Measurements from ENCODE around the gene METAP1D. TPM values are rescaled to one million over a fixed set of nuclear protein-coding genes. Genes with fewer than 3 reads are reported as not detected.

The METAP1D gene
- polyA plus RNA-seq, 1 of the 3 experiments (the other 2 are of a cell fraction): 10.3 TPM

- no peak overlapping the region for H3K9ac ChIP-seq
- H3K4me1 ChIP-seq (ENCODE audit: control insufficient read depth in 1 of 2, insufficient read depth in 2 of 2, low read depth in 1 of 2, low read length in 1 of 2): no peaks in the 10 kb centered on the region; a peak in 1 of 4 replicates
- WGBS (ENCODE audit: low lambda C conversion rate): 99% methylated on average over 3 of the region's 3 CpGs
- H4K20me1 ChIP-seq (ENCODE audit: insufficient read depth): no peaks in the 10 kb centered on the region
- CTCF ChIA-PET: no interaction called here
- H3K4me3 ChIP-seq (ENCODE audit: low read depth in 2 of 2, low read length in 1 of 2): no peak overlapping the region
- no peaks in the 10 kb centered on the region for H3K9me2 ChIP-seq
- H3K27ac ChIP-seq (ENCODE audit: low read depth in 2 of 2, low read length in 1 of 2): no peak overlapping the region
- peaks cover 14% of the 10 kb centered on the region for H3F3A ChIP-seq (replicated peaks; ENCODE audit: insufficient read depth)
- POLR2A ChIA-PET: no interaction called here
- DNase-seq: no peak
- H2AFZ ChIP-seq (ENCODE audit: low read depth): no peak overlapping the region
- no peak overlapping the region for H3K4me2 ChIP-seq
- H3K36me3 ChIP-seq (replicated peaks in 1 of 2; ENCODE audit: control insufficient read depth in 1 of 2, insufficient read depth in 2 of 2, low read length in 1 of 2): peaks cover 29 to 36% of the 10 kb centered on the region in 2 experiments
- no peaks in the 10 kb centered on the region for H3K9me3 ChIP-seq
- H3K27me3 ChIP-seq (ENCODE audit: insufficient read depth): no peaks in the 10 kb centered on the region
- TF ChIP-seq EP300 (IDR thresholded peaks at IDR 0.05; ENCODE audit: borderline replicate concordance in 1 of 2, low read depth in 1 of 2, low read length in 1 of 2) (no peak), ELF1 (IDR thresholded peaks at IDR 0.05) (no peak), GABPA (IDR thresholded peaks at IDR 0.05; ENCODE audit: low read depth) (no peak), REST (IDR thresholded peaks at IDR 0.05; ENCODE audit: low read depth, low read length) (no peak), CHD2 (IDR thresholded peaks at IDR 0.05; ENCODE audit: low read length, partially characterized antibody) (no peak), YY1 (IDR thresholded peaks at IDR 0.05; ENCODE audit: low read depth) (no peak), TAF1 (IDR thresholded peaks at IDR 0.05; ENCODE audit: borderline replicate concordance, low read depth, low read length) (no peak), POLR2AphosphoS5 (IDR thresholded peaks at IDR 0.05; ENCODE audit: low read depth, low read length) (no peak), USF2 (IDR thresholded peaks at IDR 0.05; ENCODE audit: borderline replicate concordance, low read depth, low read length) (no peak), USF1 (IDR thresholded peaks at IDR 0.05; ENCODE audit: borderline replicate concordance, low read depth) (no peak)
- peaks cover 7% of the 10 kb centered on the region for H3K79me2 ChIP-seq (ENCODE audit: insufficient read depth)
These were observed 34.1 kb upstream of the METAP1D start for GRCh38 chr2:171965661-171966060.

- Histone ChIP-seq H3K4me2 (no peak overlapping the region), H4K20me1 (ENCODE audit: insufficient read depth) (no peaks in the 10 kb centered on the region), H3K79me2 (ENCODE audit: insufficient read depth) (peaks cover under 1% of the 10 kb centered on the region), H3K27me3 (ENCODE audit: insufficient read depth) (no peaks in the 10 kb centered on the region), H3K9me2 (no peaks in the 10 kb centered on the region), H3F3A (replicated peaks; ENCODE audit: insufficient read depth) (peaks cover 14% of the 10 kb centered on the region), H3K9ac (no peak overlapping the region), H2AFZ (ENCODE audit: low read depth) (no peak overlapping the region), H3K36me3 (replicated peaks in 1 of 2; ENCODE audit: control insufficient read depth in 1 of 2, insufficient read depth in 2 of 2, low read length in 1 of 2) (peaks cover 29 to 36% of the 10 kb centered on the region in 2 experiments), H3K27ac (ENCODE audit: low read depth in 2 of 2, low read length in 1 of 2) (no peak overlapping the region), H3K9me3 (no peaks in the 10 kb centered on the region), H3K4me3 (ENCODE audit: low read depth in 2 of 2, low read length in 1 of 2) (no peak overlapping the region), H3K4me1 (ENCODE audit: control insufficient read depth in 1 of 2, insufficient read depth in 2 of 2, low read depth in 1 of 2, low read length in 1 of 2) (no peaks in the 10 kb centered on the region; a peak in 1 of 4 replicates)
- TF ChIP-seq YY1 (IDR thresholded peaks at IDR 0.05; ENCODE audit: low read depth) (no peak), CHD2 (IDR thresholded peaks at IDR 0.05; ENCODE audit: low read length, partially characterized antibody) (no peak), MEF2A (IDR thresholded peaks at IDR 0.05; ENCODE audit: borderline replicate concordance, low read depth) (no peak)
- CTCF ChIA-PET: interaction anchor here (0.6 kb wide), 1 partner anchor 121 kb away, joined by 3 read pairs; no protein-coding TSS in a partner anchor
- POLR2A ChIA-PET: no interaction called here
- DNase-seq: no peak
- 97% methylated on average over 8 of the region's 8 CpGs for WGBS (ENCODE audit: low lambda C conversion rate)
These were observed 33.5 kb upstream of the METAP1D start for GRCh38 chr2:171966235-171966634.

Data from SK-N-SH (cell line).